ENCODE results near the gene ACSM3. TPM values are rescaled to one million over a fixed set of nuclear protein-coding genes. Genes with fewer than 3 reads are reported as not detected.

The ACSM3 gene
- total and polyA plus RNA-seq, 2 experiments from 2014 or later, result 5.7 to 8.7 TPM

- DNase-seq (ENCODE audit: low spot score) (no peak), ATAC-seq (no peak)
- Histone ChIP-seq H2AFZ (no peak overlapping the region), H3K4me2 (no peak overlapping the region), H3K27ac (ENCODE audit: low read depth) (no peak overlapping the region), H3K27me3 (ENCODE audit: insufficient read depth) (no peaks in the 10 kb centered on the region), H3K79me2 (replicated peaks; ENCODE audit: insufficient read depth) (no peaks in the 10 kb centered on the region), H3F3A (replicated peaks; ENCODE audit: low read depth) (no peaks in the 10 kb centered on the region), H3K36me3 (ENCODE audit: insufficient read depth) (0 out of 2 replicates have a peak, but pooled peaks cover 5% of the 10 kb centered on the region), H3K9me2 (ENCODE audit: insufficient read depth) (no peaks in the 10 kb centered on the region), H3K4me3 (no peak overlapping the region), H4K20me1 (replicated peaks; ENCODE audit: insufficient read depth) (no peaks in the 10 kb centered on the region), H3K4me1 (ENCODE audit: insufficient read depth) (no peaks in the 10 kb centered on the region)
- no peak overlapping the region for H3K27ac Mint-ChIP-seq
- H3K36me3 Mint-ChIP-seq (ENCODE audit: low read depth), result peaks cover 18% of the 10 kb centered on the region
- H3K9me3 Mint-ChIP-seq, result no peaks in the 10 kb centered on the region
- H3K27me3 Mint-ChIP-seq (ENCODE audit: insufficient read depth, low read depth, poor library complexity), result peaks cover 2% of the 10 kb centered on the region
- H3K4me1 Mint-ChIP-seq, result no peaks in the 10 kb centered on the region; the same call in 1 of the 3 replicates
- TF ChIP-seq EZH2phosphoT487 (IDR thresholded peaks at IDR 0.05; ENCODE audit: unreplicated experiment), result no peak
- TF ChIP-seq EZH2 (IDR thresholded peaks at IDR 0.05; ENCODE audit: low read depth, unreplicated experiment), result no peak
- TF ChIP-seq, protein P1, sequence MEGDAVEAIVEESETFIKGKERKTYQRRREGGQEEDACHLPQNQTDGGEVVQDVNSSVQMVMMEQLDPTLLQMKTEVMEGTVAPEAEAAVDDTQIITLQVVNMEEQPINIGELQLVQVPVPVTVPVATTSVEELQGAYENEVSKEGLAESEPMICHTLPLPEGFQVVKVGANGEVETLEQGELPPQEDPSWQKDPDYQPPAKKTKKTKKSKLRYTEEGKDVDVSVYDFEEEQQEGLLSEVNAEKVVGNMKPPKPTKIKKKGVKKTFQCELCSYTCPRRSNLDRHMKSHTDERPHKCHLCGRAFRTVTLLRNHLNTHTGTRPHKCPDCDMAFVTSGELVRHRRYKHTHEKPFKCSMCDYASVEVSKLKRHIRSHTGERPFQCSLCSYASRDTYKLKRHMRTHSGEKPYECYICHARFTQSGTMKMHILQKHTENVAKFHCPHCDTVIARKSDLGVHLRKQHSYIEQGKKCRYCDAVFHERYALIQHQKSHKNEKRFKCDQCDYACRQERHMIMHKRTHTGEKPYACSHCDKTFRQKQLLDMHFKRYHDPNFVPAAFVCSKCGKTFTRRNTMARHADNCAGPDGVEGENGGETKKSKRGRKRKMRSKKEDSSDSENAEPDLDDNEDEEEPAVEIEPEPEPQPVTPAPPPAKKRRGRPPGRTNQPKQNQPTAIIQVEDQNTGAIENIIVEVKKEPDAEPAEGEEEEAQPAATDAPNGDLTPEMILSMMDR (conservative IDR thresholded peaks at IDR 0.05; ENCODE audit: low read depth in 2 of 2), result no peak
- TF ChIP-seq, protein P2, sequence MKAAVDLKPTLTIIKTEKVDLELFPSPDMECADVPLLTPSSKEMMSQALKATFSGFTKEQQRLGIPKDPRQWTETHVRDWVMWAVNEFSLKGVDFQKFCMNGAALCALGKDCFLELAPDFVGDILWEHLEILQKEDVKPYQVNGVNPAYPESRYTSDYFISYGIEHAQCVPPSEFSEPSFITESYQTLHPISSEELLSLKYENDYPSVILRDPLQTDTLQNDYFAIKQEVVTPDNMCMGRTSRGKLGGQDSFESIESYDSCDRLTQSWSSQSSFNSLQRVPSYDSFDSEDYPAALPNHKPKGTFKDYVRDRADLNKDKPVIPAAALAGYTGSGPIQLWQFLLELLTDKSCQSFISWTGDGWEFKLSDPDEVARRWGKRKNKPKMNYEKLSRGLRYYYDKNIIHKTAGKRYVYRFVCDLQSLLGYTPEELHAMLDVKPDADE (IDR thresholded peaks at IDR 0.05), result no peak
- TF ChIP-seq REST (IDR thresholded peaks at IDR 0.05; ENCODE audit: unreplicated experiment), result no peak
- TF ChIP-seq STAT1 (IDR thresholded peaks at IDR 0.05; ENCODE audit: unreplicated experiment), result no peak
- TF ChIP-seq ZNF462 (CRISPR knock-in tag; IDR thresholded peaks at IDR 0.05), result no peak
- TF ChIP-seq POLR2AphosphoS5 (IDR thresholded peaks at IDR 0.05; ENCODE audit: low read depth), result no peak
- TF ChIP-seq CREB1 (CRISPR knock-in tag; IDR thresholded peaks at IDR 0.05; ENCODE audit: low read depth), result no peak
- no peak for TF ChIP-seq ZNF331 (CRISPR knock-in tag; IDR thresholded peaks at IDR 0.05; ENCODE audit: low read depth)
- TF ChIP-seq ZNF114 (CRISPR knock-in tag; IDR thresholded peaks at IDR 0.05), result no peak
- no peak for TF ChIP-seq NANOG (IDR thresholded peaks at IDR 0.05; ENCODE audit: borderline replicate concordance)
- no peak for TF ChIP-seq JUNB (IDR thresholded peaks at IDR 0.05; ENCODE audit: unreplicated experiment)
- no peak overlapping the region for H3K4me3 Mint-ChIP-seq
These were observed 82.2 kb downstream of the ACSM3 start for GRCh38 chr16:20846030-20846429.
